Measurements from ENCODE around the gene TSPAN2. TPM values are rescaled to one million over a fixed set of nuclear protein-coding genes. Genes with fewer than 3 reads are reported as not detected.

The TSPAN2 gene
- polyA plus RNA-seq, 1 of the 3 experiments (the other 2 are of a cell fraction): 0.23 TPM

GRCh38 chr1:115120296-115120695 is 31.0 kb upstream of the TSPAN2 start:
- Histone ChIP-seq H3K79me2 (ENCODE audit: insufficient read depth) (no peaks in the 10 kb centered on the region), H4K20me1 (ENCODE audit: insufficient read depth) (no peaks in the 10 kb centered on the region), H3K36me3 (replicated peaks in 1 of 2; ENCODE audit: control insufficient read depth in 1 of 2, insufficient read depth in 2 of 2, low read length in 1 of 2) (no peaks in the 10 kb centered on the region), H3F3A (replicated peaks; ENCODE audit: insufficient read depth) (no peaks in the 10 kb centered on the region), H3K9ac (no peak overlapping the region), H3K4me1 (ENCODE audit: control insufficient read depth in 1 of 2, insufficient read depth in 2 of 2, low read depth in 1 of 2, low read length in 1 of 2) (no peaks in the 10 kb centered on the region), H3K27ac (ENCODE audit: low read depth in 2 of 2, low read length in 1 of 2) (no peak overlapping the region), H3K4me2 (no peak overlapping the region), H2AFZ (ENCODE audit: low read depth) (no peak overlapping the region), H3K27me3 (ENCODE audit: insufficient read depth) (no peaks in the 10 kb centered on the region), H3K9me3 (peaks cover 6% of the 10 kb centered on the region; the same call in 1 of the 2 replicates), H3K9me2 (no peaks in the 10 kb centered on the region), H3K4me3 (ENCODE audit: low read depth in 2 of 2, low read length in 1 of 2) (no peak overlapping the region)
- ChIA-PET POLR2A (no interaction called here), CTCF (interaction anchor here (7.6 kb wide), 1 partner anchor 18 kb away, joined by 36 read pairs; no protein-coding TSS in a partner anchor)
- TF ChIP-seq RFX5 (IDR thresholded peaks at IDR 0.05; ENCODE audit: low read length) (no peak), ZBTB33 (IDR thresholded peaks at IDR 0.05; ENCODE audit: borderline replicate concordance, low read depth) (no peak), MXI1 (IDR thresholded peaks at IDR 0.05; ENCODE audit: low read depth, low read length) (no peak), FOXM1 (IDR thresholded peaks at IDR 0.05; ENCODE audit: low read depth) (no peak), EZH2phosphoT487 (IDR thresholded peaks at IDR 0.05; ENCODE audit: borderline replicate concordance, low read depth) (no peak), POLR2AphosphoS5 (IDR thresholded peaks at IDR 0.05; ENCODE audit: low read depth, low read length) (no peak), MAX (IDR thresholded peaks at IDR 0.05; ENCODE audit: low read depth) (no peak), NRF1 (IDR thresholded peaks at IDR 0.05; ENCODE audit: low read depth, low read length) (no peak), GABPA (IDR thresholded peaks at IDR 0.05; ENCODE audit: low read depth) (no peak), JUND (IDR thresholded peaks at IDR 0.05) (no peak)
- no peak for DNase-seq
- WGBS (ENCODE audit: low lambda C conversion rate): 0% methylated on average over 1 of the region's 2 CpGs

GRCh38 chr1:115118611-115119010 is 29.3 kb upstream of the TSPAN2 start:
- no peak for DNase-seq
- WGBS (ENCODE audit: low lambda C conversion rate): 93% methylated on average over 4 of the region's 4 CpGs
- peaks cover 6% of the 10 kb centered on the region; the same call in 1 of the 2 replicates for H3K9me3 ChIP-seq
- no peak overlapping the region for H3K4me3 ChIP-seq (ENCODE audit: low read depth in 2 of 2, low read length in 1 of 2)
- no peaks in the 10 kb centered on the region for H3K27me3 ChIP-seq (ENCODE audit: insufficient read depth)
- peaks cover 7 to 8% of the 10 kb centered on the region in 2 experiments; a peak in 1 of 4 replicates for H3K4me1 ChIP-seq (ENCODE audit: control insufficient read depth in 1 of 2, insufficient read depth in 2 of 2, low read depth in 1 of 2, low read length in 1 of 2)
- no peak overlapping the region for H3K27ac ChIP-seq (ENCODE audit: low read depth in 2 of 2, low read length in 1 of 2)
- H3K9ac ChIP-seq: no peak overlapping the region
- H3F3A ChIP-seq (replicated peaks; ENCODE audit: insufficient read depth): no peaks in the 10 kb centered on the region
- TF ChIP-seq RCOR1 (IDR thresholded peaks at IDR 0.05; ENCODE audit: low read length): no peak
- no peak for TF ChIP-seq TAF1 (IDR thresholded peaks at IDR 0.05; ENCODE audit: borderline replicate concordance, low read depth, low read length)
- TF ChIP-seq FOSL2 (IDR thresholded peaks at IDR 0.05; ENCODE audit: borderline replicate concordance, low read depth): no peak
- TF ChIP-seq RAD21 (IDR thresholded peaks at IDR 0.05; ENCODE audit: low read length): no peak
- TF ChIP-seq YY1 (IDR thresholded peaks at IDR 0.05; ENCODE audit: low read depth): no peak
- no peak for TF ChIP-seq NFIC (IDR thresholded peaks at IDR 0.05; ENCODE audit: borderline replicate concordance)
- no peak for TF ChIP-seq REST (IDR thresholded peaks at IDR 0.05; ENCODE audit: low read depth, low read length)
- TF ChIP-seq FOXM1 (IDR thresholded peaks at IDR 0.05; ENCODE audit: low read depth): no peak
- TF ChIP-seq NRF1 (IDR thresholded peaks at IDR 0.05; ENCODE audit: low read depth, low read length): no peak
- TF ChIP-seq MEF2A (IDR thresholded peaks at IDR 0.05; ENCODE audit: borderline replicate concordance, low read depth): no peak
- TF ChIP-seq GATA2 (CRISPR knock-in tag; IDR thresholded peaks at IDR 0.05): no peak
- TF ChIP-seq MAX (IDR thresholded peaks at IDR 0.05; ENCODE audit: low read depth): no peak
- TF ChIP-seq IRF3 (IDR thresholded peaks at IDR 0.05; ENCODE audit: low read depth, low read length): no peak
- H3K4me2 ChIP-seq: no peak overlapping the region
- no peaks in the 10 kb centered on the region for H3K36me3 ChIP-seq (replicated peaks in 1 of 2; ENCODE audit: control insufficient read depth in 1 of 2, insufficient read depth in 2 of 2, low read length in 1 of 2)
- no peaks in the 10 kb centered on the region for H3K9me2 ChIP-seq
- no peaks in the 10 kb centered on the region for H4K20me1 ChIP-seq (ENCODE audit: insufficient read depth)
- CTCF ChIA-PET: no interaction called here
- no peak overlapping the region for H2AFZ ChIP-seq (ENCODE audit: low read depth)
- POLR2A ChIA-PET: no interaction called here
- H3K79me2 ChIP-seq (ENCODE audit: insufficient read depth): no peaks in the 10 kb centered on the region
